Activated CD4-positive, alpha-beta T cell treated with anti-CD3 and anti-CD28 coated beads, Interleukin-2, Interleukin-4, amounts not matched to agents 100 ng/mL and 50 ng/mL, durations not matched to agents 16 hours and 8 hours (primary cell): ENCODE measurements around the gene CSNK2B.

Experiments
- DNase-seq: peaks from one replicate; pipeline ENCODE4 v3.0.0-alpha.2; 2020; ENCODE audit warnings: low spot score

The CSNK2B gene

DNA sequence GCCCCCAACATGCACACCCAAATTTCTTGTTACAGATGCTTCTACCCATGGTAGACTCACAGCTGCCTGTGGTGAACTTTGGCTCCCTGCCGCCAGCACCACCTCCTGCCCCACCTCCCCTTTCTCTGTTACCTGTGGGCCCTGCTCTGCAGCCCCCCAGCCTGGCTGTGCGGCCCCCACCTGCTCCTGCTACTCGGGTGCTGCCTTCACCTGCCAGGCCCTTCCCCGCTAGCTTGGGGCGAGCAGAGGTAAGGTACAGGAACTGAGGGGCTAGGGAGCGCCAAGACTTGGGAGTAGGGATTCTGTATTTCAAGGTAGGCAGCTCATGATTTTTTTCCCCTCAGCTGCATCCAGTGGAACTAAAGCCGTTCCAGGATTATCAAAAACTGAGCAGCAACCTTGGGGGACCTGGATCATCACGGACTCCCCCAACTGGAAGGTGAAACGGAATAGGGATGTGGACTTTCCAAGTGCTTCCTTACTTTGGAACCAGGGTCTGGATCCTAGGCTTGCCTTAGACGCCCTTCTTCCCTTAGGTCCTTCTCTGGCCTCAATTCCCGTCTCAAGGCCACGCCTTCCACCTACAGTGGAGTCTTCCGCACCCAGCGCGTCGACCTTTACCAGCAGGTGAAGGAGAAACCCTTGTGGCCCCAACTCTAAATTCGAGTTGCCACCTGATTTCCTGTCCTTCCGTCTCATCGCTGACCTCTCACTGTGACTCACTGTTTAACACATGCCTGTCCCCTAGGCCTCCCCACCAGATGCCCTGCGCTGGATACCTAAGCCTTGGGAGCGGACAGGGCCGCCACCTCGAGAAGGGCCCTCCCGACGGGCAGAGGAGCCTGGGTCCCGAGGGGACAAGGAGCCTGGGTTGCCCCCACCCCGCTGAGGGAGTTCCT lies 28.9 kb upstream of the CSNK2B start:
- DNase-seq = no peak

GRCh38 chr6:31639043-31639442 lies 26.8 kb upstream of the CSNK2B start:
- no peak for DNase-seq

DNA sequence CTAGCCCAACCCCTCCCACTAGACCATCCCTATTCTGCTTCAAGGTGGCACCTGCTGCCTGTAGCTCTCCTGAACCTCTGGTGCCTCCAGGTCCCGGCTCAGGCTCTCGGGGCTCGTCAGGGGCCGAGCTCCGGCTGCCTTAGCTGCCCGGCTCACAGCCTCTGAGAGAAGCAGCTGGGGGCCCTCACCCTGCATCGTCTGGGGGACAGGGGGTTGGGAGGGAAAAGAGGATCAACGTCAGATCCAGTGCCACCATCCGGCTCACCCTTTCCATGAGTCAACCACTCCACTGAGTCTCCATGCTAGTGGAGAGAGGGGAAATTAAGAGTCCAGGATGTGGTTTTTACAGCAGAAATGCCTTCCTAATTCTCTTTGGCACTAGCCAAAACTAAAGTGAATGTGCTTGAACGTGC lies 26.4 kb upstream of the CSNK2B start:
- no peak for DNase-seq

- DNase-seq = no peak
Measured at GRCh38 chr6:31640612-31641011, 25.3 kb upstream of the CSNK2B start.

- no peak for DNase-seq
Measured at GRCh38 chr6:31641370-31641769, 24.5 kb upstream of the CSNK2B start.

DNA sequence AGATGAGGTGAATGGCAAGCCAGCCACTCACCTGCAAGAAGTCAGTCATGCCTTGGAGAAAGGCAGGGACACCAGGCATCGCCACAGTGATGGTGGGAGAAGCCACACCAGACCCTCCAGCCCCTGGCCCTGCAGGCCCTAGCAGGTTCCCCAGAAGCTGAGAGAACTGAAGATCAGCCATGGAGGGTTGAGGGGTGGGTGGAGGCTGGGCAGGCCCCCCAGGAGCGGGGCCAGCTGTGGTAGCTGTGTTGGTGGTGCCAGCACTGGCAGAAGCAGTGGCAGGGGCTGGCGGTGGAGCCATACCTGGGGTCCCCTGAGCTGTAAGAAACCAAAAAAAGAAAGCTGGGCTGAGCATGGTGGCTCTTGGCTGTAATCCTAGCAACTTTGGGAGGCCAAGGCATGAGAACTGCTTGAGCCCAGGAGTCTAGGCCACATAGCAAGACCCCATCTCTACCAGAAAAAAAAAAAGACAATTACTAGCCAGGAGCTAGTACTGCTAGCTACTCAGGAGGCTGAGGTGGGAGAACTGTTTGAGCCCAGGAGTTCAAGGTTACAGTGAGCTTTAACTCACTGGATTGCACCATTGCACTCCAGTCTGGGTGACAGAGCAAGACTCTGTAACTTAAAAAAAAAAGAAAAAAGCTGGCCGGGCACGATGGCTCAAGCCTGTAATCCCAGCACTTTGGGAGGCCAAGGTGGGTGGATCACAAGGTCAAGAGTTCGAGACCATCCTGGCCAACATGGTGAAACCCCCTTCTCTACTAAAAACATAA lies 22.9 kb upstream of the CSNK2B start:
- no peak for DNase-seq

DNA sequence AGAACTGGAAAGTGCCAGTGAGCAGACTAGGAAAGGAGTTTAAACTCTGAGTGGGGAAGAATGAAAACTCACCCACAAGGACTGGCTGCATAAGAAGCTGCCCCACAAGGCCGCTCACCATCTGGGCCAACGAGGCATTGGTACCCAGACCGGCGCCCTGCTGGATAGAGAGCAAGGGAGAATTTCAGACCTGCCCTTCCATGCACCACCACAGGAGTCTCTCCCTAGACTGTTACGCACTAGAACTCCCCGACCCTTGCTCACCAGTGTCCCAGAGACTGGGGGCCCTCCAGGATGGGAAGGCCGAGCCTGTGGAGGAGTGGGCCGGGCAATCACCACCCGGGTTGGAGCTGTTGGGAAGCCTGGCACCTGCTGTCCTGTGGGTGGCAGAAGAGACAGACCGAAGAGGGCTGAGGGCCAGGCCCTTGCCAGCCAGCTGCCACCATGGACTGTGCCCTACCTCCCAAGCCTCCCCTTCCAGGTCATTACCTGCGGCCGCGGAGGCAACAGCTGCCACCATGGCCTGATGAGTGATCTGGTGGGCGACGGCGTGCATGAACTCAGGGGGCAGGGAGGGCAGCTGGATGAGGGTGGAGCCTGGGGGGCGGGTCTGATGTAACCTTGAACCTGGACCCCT lies 21.9 kb upstream of the CSNK2B start:
- no peak for DNase-seq

- DNase-seq = no peak
Measured at GRCh38 chr6:31645325-31645724, 20.6 kb upstream of the CSNK2B start.

GRCh38 chr6:31651602-31652191 lies 14.2 kb upstream of the CSNK2B start:
- DNase-seq = peak; percentile 67

DNA sequence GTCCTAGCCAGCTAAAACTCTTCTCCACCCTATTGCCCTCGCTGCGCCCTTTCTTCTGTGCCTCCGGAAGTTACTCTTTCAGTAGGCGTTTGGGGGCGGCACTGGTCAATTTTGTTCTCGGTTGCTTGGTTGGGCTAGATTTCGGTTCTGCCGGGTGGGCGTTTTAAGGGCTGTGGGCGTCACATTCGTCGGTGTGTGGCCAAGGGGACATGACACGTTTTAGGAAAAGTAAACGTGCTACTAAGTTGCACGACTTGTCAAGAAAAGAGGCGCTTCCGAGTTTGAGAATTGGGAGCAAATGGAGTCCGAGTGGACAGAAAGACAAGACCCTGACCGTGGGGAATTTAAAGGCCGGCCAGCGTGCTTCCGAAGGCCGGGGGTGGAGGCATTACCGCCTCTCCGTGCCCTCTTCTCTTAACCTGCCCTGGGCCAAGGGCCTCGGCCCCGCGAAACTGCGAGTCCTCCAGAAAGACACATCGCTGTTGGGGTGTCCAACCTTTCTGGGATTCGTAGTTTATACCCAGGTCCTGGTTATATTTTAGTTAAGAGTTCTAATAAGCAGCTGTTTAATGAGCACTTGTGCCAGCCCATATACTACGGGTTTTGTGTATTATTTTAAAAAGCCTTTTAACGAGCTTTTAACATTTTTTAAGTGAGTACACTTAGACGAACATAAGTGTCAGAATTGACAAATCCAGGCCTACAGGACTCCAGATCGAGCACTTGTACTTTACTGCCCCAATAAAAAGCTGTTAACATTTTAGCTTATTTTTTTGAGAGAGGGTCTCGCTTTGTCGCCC lies 12.8 kb upstream of the CSNK2B start:
- DNase-seq = peak; percentile 88

DNA sequence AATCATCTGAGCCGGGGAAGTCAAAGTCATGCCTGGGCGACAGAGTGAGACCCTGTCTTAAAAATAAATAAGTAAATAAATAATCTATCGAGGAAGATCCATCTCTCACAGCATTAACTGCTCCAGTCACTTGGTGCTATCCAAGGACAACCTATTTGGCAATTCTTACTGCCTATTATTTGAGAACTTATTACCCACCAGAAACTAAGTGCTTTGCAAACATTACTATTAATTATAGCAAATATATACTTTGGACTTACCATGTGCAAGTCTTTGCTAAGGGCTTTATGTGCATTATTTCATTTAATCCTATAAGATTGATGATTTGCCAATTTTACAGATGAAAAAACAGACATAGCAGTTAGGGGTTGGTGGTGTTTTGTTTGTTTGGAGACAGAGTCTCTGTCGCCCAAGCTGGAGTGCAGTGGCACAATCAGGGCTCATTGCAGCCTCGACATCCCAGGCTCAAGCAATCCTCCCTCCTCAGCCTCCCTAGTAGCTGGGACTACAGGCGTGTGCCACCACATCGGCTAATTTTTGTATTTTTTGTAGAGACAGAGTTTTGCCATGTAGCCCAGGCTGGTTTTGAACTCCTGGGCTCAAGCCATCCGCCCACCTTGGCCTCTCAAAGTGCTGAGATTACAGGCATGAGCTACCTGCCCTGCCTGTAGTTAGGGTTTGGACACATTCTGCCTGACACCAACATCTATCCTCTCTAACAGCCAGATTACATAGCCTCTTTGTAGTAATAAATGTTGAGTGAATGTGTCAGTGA lies 11.1 kb upstream of the CSNK2B start:
- DNase-seq = no peak

GRCh38 chr6:31655349-31656237 lies 10.3 kb upstream of the CSNK2B start, which contains the start of gene APOM:
TSS of gene APOM (plus strand) at chr6:31655894. CDS start at chr6:31655967, 73 bp downstream.
- no peak for DNase-seq

DNA sequence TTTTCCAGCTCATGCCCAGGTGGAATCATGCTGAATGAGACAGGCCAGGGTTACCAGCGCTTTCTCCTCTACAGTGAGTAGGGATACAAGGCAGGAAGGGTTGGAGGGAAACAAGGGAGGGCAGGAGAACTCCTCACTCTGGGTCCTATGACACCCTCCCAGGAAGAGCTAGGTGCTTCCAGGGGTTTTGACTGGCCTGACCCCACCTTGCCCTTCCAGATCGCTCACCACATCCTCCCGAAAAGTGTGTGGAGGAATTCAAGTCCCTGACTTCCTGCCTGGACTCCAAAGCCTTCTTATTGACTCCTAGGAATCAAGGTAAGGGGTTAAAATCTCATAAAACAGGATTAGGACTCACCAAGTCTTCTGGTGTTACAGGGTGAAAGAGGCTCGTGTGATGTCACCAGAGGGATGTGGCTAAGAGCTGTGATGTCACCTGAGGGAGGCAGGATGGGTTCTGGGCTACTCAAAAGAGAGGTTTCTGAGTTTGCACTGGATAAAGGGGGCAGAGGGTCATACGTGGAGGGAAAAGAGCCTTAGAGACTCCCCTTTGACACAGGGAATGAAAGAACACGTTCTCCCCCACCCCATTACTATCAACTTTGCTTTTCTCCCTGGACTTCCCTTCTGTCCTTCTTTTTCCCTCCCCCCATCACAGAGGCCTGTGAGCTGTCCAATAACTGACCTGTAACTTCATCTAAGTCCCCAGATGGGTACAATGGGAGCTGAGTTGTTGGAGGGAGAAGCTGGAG lies 8.3 kb upstream of the CSNK2B start:
- no peak for DNase-seq

DNA sequence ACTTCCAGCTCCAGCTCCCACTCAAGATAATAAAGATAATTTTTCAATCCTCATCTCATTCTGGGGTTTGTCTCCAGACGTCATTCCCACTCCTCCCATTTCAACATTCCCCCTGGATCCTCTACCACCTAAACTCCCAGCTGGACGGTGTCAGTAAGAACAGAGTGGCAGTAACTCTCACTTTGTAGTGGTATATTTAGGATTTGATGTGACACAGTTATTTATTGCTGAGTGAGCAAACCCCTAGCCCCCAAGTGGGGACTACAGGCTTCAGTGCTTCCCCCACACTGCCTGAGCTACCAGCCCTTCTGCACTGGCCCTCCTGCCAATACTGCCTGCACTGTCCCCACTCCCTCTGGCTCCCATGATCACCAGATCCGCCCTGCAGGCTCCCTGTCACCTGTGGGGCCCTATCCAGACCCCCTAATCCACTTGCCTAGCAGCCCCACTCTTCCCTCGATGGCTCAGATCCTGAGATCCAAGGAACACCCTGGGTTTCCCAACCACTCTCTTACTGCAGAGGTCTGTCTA lies 7.7 kb upstream of the CSNK2B start:
- DNase-seq = no peak

DNA sequence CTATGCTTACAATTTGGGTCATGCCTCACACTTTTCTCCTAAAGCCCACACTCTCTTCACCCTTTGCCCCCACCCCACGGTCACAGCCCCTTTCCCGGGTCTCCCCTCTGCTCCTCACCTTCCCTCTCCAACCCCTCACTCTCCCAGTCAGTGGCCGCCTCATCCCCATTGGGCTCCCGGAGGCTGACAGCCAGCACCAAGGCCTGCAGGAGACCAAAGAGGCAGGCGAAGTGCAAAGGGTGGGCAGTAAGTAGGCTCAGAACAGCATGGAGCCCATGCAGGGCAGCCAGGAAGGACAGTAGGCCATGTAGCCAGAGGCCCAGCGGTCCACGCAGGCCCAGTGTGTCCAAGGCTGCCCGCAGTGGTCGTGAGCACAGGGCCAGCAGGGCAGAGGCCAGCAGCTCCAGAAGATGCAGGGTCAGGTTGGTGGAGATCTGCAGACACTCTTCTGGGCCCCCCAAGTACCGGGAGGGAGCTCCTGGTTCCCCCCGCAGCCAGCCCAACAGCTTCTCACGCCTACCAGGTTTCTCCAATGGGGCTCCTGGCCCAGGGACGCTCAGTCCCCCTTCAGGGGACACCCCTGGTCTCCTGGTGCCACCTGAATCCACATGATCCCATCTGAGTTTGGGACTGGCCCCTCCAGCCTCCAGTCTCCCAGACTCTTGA lies 6.8 kb upstream of the CSNK2B start:
- DNase-seq = no peak

- DNase-seq = peak; percentile 42
Measured at GRCh38 chr6:31659649-31660380, 6.1 kb upstream of the CSNK2B start.
